ENCODE measurements around the gene TBL1Y. TPM values are rescaled to one million over a fixed set of nuclear protein-coding genes. Genes with fewer than 3 reads are reported as not detected.

TBL1Y gene
- polyA plus RNA-seq, 4 donors: 0.03 to 2.6 TPM; not detected in 2

DNA sequence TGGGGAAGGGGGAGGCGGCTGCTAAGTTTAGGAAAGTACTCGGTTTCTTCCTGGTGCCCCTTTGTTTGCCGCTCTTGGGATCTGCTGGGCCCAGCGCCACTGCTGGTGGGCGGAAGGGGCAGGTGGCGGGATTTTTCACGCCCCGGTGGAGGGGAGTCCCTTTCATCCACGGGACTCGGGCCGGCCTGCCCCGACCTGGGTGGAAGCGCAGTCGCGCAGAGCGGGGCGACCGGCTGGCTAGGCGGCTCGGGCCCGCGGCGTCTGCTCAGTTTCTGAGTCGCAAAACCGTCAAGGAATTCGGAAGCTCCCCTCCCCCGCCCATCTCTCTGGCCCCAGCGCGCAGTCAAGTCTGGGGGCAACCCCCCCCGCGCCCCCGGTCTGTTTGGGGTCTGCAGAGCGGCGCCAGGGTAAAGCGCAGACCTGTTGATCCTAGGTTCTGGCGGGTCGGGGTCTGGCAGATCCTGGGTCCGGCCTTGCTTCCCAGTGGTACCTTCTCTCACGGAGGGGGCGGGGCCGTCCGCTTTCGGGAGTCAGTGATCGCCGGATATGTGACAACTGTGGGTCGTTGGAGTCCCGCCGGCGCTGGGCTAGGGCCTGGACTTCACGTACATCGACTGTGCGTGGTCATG, 870 bp downstream of the TBL1Y start, which contains the start of gene AMELY:
TSS of gene AMELY (minus strand) at position 500 of the 629 bp plus-strand sequence. CDS start 39,144 bp downstream, outside the sequence.
- Histone ChIP-seq H3K36me3 (ENCODE audit: control insufficient read depth in 3 of 3, insufficient read depth in 2 of 3, low read depth in 1 of 3, low read length in 3 of 3) (peaks cover 0 to 4% (median 0%) of the 10 kb centered on the region in 3 donors), H3K27me3 (ENCODE audit: control insufficient read depth in 3 of 3, insufficient read depth in 3 of 3, low read length in 3 of 3) (peaks cover 0 to 2% (median 0%) of the 10 kb centered on the region in 3 donors), H3K9me3 (ENCODE audit: control insufficient read depth in 2 of 2, insufficient read depth in 1 of 2, low read depth in 1 of 2, low read length in 1 of 2) (no peaks in the 10 kb centered on the region), H3K4me3 (ENCODE audit: low read depth in 1 of 3, low read length in 3 of 3) (peak within 1 kb of the TSS in 2 of 3 donors; percentile 30 to 62), H3K27ac (ENCODE audit: low read depth in 1 of 3, low read length in 2 of 3) (peak within 1 kb of the TSS in 1 of 3 donors; percentile 85), H3K4me1 (ENCODE audit: control insufficient read depth in 3 of 3, insufficient read depth in 2 of 3, low read depth in 1 of 3, low read length in 2 of 3) (peaks cover 0 to 10% (median 0%) of the 10 kb centered on the region in 3 donors)
- 3 to 4% methylated on average over 22 to 52 of the region's 52 CpGs; no CpG with 5 or more reads in 1 of the 3 donors for WGBS, 3 donors
- FAIRE-seq (no peak), DNase-seq (peak in 1 of 2 donors; percentile 63)

DNA sequence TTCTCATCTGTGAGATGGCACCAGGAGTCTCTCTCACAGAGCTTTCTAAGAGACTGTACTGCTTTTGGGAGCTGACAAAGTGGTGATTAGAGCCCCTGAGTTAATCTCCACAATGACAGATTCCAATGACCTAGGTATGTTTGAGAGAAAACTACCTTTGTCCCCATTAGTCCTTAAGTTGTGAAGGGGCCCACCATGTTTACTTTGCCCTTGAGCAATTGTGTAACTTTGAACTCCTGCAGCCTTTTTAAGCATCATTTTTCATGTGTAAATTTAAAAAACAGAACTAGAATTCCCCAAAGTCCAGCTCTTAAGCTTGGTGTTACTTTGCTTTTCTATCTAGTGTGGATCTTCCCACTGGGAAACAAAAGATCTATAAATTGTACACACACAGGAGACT, 2.9 kb downstream of the TBL1Y start:
- peaks cover 0 to 11% (median 0%) of the 10 kb centered on the region in 3 donors for H3K36me3 ChIP-seq (ENCODE audit: control insufficient read depth in 3 of 3, insufficient read depth in 2 of 3, low read depth in 1 of 3, low read length in 3 of 3)
- peaks cover 0 to 10% (median 0%) of the 10 kb centered on the region in 3 donors for H3K4me1 ChIP-seq (ENCODE audit: control insufficient read depth in 3 of 3, insufficient read depth in 2 of 3, low read depth in 1 of 3, low read length in 2 of 3)
- H3K4me3 ChIP-seq (ENCODE audit: low read depth in 1 of 3, low read length in 3 of 3): no peak overlapping the region
- H3K27ac ChIP-seq (ENCODE audit: low read depth in 1 of 3, low read length in 2 of 3): peak overlapping the region in 1 of 3 donors; percentile 48
- FAIRE-seq (no peak), DNase-seq (peak in 1 of 2 donors; percentile 39)
- no peaks in the 10 kb centered on the region for H3K9me3 ChIP-seq (ENCODE audit: control insufficient read depth in 2 of 2, insufficient read depth in 1 of 2, low read depth in 1 of 2, low read length in 1 of 2)
- H3K27me3 ChIP-seq (ENCODE audit: control insufficient read depth in 3 of 3, insufficient read depth in 3 of 3, low read length in 3 of 3): peaks cover 0 to 2% (median 0%) of the 10 kb centered on the region in 3 donors

DNA sequence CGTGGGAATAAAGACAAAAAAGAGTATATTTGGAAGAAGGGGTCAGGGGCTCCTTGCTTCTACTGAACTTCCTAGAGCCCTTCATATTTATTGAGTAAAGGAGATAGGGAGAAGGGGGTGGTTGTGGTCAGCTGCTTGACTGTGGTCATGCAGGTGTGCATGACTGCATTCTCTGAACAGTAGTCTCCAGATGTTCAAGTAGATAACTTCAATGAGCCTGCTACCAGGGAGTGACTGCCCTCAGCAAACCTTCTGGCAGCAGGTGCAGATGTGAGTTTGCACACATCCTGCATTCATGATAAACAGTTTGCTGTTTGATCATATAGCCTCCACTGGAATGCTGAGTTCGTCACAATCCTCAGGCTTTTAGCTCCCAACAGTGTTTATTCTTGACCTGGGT, 10.6 kb downstream of the TBL1Y start:
- FAIRE-seq: no peak

DNA sequence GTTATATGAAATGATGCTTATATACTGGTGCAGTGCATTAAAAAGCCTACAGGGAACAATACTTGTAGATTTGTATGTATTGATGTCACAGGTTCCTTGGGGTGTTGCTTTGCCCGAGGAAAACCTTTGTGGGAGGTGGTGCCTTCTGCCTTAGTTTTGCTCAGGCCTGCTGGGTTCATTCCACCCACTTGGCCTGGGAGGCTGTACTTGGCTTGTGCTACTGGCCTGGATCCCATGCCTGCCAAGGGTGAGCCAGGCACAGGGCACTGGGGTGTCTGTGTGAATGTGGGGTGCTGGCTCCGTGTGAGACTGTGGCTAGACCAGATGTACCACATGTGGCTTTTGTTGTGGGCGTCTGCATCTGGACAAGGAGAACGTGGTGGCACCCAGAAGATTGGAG, 17.8 kb downstream of the TBL1Y start:
- FAIRE-seq: no peak
- Histone ChIP-seq H3K4me3 (ENCODE audit: low read depth in 1 of 3, low read length in 3 of 3) (no peak overlapping the region), H3K27me3 (ENCODE audit: control insufficient read depth in 3 of 3, insufficient read depth in 3 of 3, low read length in 3 of 3) (no peaks in the 10 kb centered on the region), H3K36me3 (ENCODE audit: control insufficient read depth in 3 of 3, insufficient read depth in 2 of 3, low read depth in 1 of 3, low read length in 3 of 3) (no peaks in the 10 kb centered on the region), H3K27ac (ENCODE audit: low read depth in 1 of 3, low read length in 2 of 3) (no peak overlapping the region), H3K9me3 (ENCODE audit: control insufficient read depth in 2 of 2, insufficient read depth in 1 of 2, low read depth in 1 of 2, low read length in 1 of 2) (no peaks in the 10 kb centered on the region), H3K4me1 (ENCODE audit: control insufficient read depth in 3 of 3, insufficient read depth in 2 of 3, low read depth in 1 of 3, low read length in 2 of 3) (no peaks in the 10 kb centered on the region)
- 69 to 80% (median 72%) methylated on average over 1 to 4 of the region's 4 CpGs for WGBS, 3 donors
- DNase-seq: no peak

More for the DNA sequence above, 10.6 kb downstream of the TBL1Y start:
- Histone ChIP-seq H3K9me3 (ENCODE audit: control insufficient read depth in 2 of 2, insufficient read depth in 1 of 2, low read depth in 1 of 2, low read length in 1 of 2) (peaks cover 0 to 10% of the 10 kb centered on the region in 2 donors), H3K27me3 (ENCODE audit: control insufficient read depth in 3 of 3, insufficient read depth in 3 of 3, low read length in 3 of 3) (no peaks in the 10 kb centered on the region), H3K4me1 (ENCODE audit: control insufficient read depth in 3 of 3, insufficient read depth in 2 of 3, low read depth in 1 of 3, low read length in 2 of 3) (no peaks in the 10 kb centered on the region), H3K36me3 (ENCODE audit: control insufficient read depth in 3 of 3, insufficient read depth in 2 of 3, low read depth in 1 of 3, low read length in 3 of 3) (peaks cover 0 to 6% (median 0%) of the 10 kb centered on the region in 3 donors), H3K27ac (ENCODE audit: low read depth in 1 of 3, low read length in 2 of 3) (no peak overlapping the region), H3K4me3 (ENCODE audit: low read depth in 1 of 3, low read length in 3 of 3) (no peak overlapping the region)
- 40 to 73% (median 44%) methylated on average over 1 to 2 of the region's 2 CpGs for WGBS, 3 donors
- DNase-seq: no peak

DNA sequence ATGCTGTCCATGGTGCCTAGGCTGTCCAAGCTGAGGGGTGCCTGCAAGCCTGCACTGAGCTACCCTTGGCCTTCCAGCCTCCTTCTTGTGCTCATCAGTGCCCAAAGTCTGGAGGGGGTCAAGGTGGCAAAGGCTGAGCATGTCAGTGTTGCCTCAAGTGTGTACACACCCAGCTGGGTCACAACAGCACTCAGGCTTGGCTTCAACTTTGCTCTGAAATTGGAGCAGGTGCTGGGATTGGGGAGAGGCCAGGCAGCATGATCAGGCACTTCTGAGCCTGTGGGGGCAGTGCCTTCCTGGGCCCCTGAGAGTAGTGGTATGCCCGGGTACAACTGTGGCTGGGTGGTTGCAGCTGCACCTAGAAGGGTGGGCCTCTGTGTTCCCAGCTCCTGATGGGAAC, 18.7 kb downstream of the TBL1Y start:
- DNase-seq: no peak
- H3K4me3 ChIP-seq (ENCODE audit: low read depth in 1 of 3, low read length in 3 of 3): no peak overlapping the region
- no peak for FAIRE-seq
- H3K9me3 ChIP-seq (ENCODE audit: control insufficient read depth in 2 of 2, insufficient read depth in 1 of 2, low read depth in 1 of 2, low read length in 1 of 2): no peaks in the 10 kb centered on the region
- H3K36me3 ChIP-seq (ENCODE audit: control insufficient read depth in 3 of 3, insufficient read depth in 2 of 3, low read depth in 1 of 3, low read length in 3 of 3): no peaks in the 10 kb centered on the region
- no peak overlapping the region for H3K27ac ChIP-seq (ENCODE audit: low read depth in 1 of 3, low read length in 2 of 3)
- H3K27me3 ChIP-seq (ENCODE audit: control insufficient read depth in 3 of 3, insufficient read depth in 3 of 3, low read length in 3 of 3): no peaks in the 10 kb centered on the region
- 78% methylated on average over 1 of the region's 1 CpG; no CpG with 5 or more reads in 2 of the 3 donors for WGBS, 3 donors
- H3K4me1 ChIP-seq (ENCODE audit: control insufficient read depth in 3 of 3, insufficient read depth in 2 of 3, low read depth in 1 of 3, low read length in 2 of 3): no peaks in the 10 kb centered on the region

DNA sequence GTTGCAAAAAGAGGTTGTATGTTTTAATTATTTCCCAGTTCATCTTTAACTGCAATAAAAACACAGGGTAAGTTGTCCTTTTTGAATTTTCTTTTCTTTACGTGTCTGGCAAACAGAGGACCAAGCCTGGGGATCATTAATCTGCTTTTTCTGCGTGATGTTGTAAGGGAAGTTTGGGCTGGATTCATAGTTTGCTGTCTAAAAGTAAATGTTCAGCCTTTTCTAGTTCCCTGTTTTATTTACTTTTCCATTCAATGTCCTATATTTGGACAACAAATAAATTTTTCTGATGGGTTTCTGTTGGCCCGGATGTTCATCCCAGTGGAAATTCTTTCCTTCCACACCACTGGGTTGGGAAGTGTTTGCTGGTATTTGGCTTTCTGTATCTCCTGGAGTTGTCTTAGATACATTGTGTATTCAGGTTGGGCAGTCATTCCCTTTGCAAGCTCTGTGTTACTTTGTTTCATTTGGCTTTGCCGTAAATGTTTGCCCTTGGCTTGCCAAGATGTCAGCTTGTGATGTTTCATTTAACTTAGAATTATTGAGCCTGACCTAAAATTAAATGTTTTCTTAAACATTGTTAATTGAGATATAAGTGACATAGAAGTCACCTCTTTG, 21.4 kb downstream of the TBL1Y start:
- no peaks in the 10 kb centered on the region for H3K9me3 ChIP-seq (ENCODE audit: control insufficient read depth in 2 of 2, insufficient read depth in 1 of 2, low read depth in 1 of 2, low read length in 1 of 2)
- 67 to 87% methylated on average over 4 of the region's 4 CpGs; no CpG with 5 or more reads in 1 of the 3 donors for WGBS, 3 donors
- H3K4me3 ChIP-seq (ENCODE audit: low read depth in 1 of 3, low read length in 3 of 3): no peak overlapping the region
- no peaks in the 10 kb centered on the region for H3K4me1 ChIP-seq (ENCODE audit: control insufficient read depth in 3 of 3, insufficient read depth in 2 of 3, low read depth in 1 of 3, low read length in 2 of 3)
- FAIRE-seq (no peak), DNase-seq (no peak)
- H3K36me3 ChIP-seq (ENCODE audit: control insufficient read depth in 3 of 3, insufficient read depth in 2 of 3, low read depth in 1 of 3, low read length in 3 of 3): no peaks in the 10 kb centered on the region
- no peak overlapping the region for H3K27ac ChIP-seq (ENCODE audit: low read depth in 1 of 3, low read length in 2 of 3)
- H3K27me3 ChIP-seq (ENCODE audit: control insufficient read depth in 3 of 3, insufficient read depth in 3 of 3, low read length in 3 of 3): no peaks in the 10 kb centered on the region

DNA sequence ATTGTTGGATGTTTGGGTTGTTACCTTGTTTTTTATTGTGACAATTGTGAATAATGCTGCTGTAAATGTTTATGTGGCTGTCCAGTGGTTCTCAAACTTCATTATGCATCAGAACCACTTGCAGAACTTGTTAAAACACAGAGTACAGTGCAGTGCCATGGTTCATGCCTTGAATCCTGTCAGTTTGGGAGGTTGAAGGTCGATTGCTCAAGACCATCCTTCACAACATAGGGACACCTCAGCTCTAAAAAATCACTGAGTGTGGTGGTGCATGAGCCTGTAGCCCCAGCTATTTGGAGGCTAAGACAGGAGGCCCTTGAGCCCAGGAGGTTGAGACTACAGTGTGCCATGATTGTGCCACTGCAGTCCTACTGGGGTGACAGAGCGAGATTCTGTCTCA, 25.0 kb downstream of the TBL1Y start:
- 51 to 81% methylated on average over 2 of the region's 2 CpGs; no CpG with 5 or more reads in 1 of the 3 donors for WGBS, 3 donors
- DNase-seq (no peak), FAIRE-seq (no peak)

DNA sequence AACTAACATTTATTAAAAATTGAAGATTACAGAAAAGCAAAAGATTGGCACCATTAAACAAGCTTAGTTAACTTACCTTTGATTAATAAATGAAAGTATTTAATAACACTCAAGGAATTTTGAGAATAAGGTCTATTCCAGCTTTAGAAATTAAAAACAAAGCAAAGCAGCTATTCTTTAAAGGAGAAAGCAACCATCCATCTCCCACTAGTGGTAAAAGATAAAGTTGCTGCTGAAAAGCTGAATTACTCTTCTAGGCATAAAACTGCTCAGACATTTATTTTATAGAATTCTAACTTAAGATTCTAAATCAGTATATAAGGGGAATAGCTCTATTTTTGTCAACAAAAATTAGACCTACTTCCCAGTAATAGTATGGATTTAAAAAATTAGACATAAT, 37.2 kb downstream of the TBL1Y start:
- Histone ChIP-seq H3K9me3 (ENCODE audit: control insufficient read depth in 2 of 2, insufficient read depth in 1 of 2, low read depth in 1 of 2, low read length in 1 of 2) (no peaks in the 10 kb centered on the region), H3K36me3 (ENCODE audit: control insufficient read depth in 3 of 3, insufficient read depth in 2 of 3, low read depth in 1 of 3, low read length in 3 of 3) (no peaks in the 10 kb centered on the region), H3K4me3 (ENCODE audit: low read depth in 1 of 3, low read length in 3 of 3) (no peak overlapping the region), H3K27me3 (ENCODE audit: control insufficient read depth in 3 of 3, insufficient read depth in 3 of 3, low read length in 3 of 3) (no peaks in the 10 kb centered on the region), H3K27ac (ENCODE audit: low read depth in 1 of 3, low read length in 2 of 3) (no peak overlapping the region), H3K4me1 (ENCODE audit: control insufficient read depth in 3 of 3, insufficient read depth in 2 of 3, low read depth in 1 of 3, low read length in 2 of 3) (no peaks in the 10 kb centered on the region)
- FAIRE-seq (no peak), DNase-seq (peak in 1 of 2 donors; percentile 12)

More for the DNA sequence above, 25.0 kb downstream of the TBL1Y start:
- H3K9me3 ChIP-seq (ENCODE audit: control insufficient read depth in 2 of 2, insufficient read depth in 1 of 2, low read depth in 1 of 2, low read length in 1 of 2): no peaks in the 10 kb centered on the region
- no peak overlapping the region for H3K27ac ChIP-seq (ENCODE audit: low read depth in 1 of 3, low read length in 2 of 3)
- no peaks in the 10 kb centered on the region for H3K4me1 ChIP-seq (ENCODE audit: control insufficient read depth in 3 of 3, insufficient read depth in 2 of 3, low read depth in 1 of 3, low read length in 2 of 3)
- H3K36me3 ChIP-seq (ENCODE audit: control insufficient read depth in 3 of 3, insufficient read depth in 2 of 3, low read depth in 1 of 3, low read length in 3 of 3): no peaks in the 10 kb centered on the region
- no peaks in the 10 kb centered on the region for H3K27me3 ChIP-seq (ENCODE audit: control insufficient read depth in 3 of 3, insufficient read depth in 3 of 3, low read length in 3 of 3)
- H3K4me3 ChIP-seq (ENCODE audit: low read depth in 1 of 3, low read length in 3 of 3): no peak overlapping the region

All from small intestine (tissue), 7 donors.